ENCODE results near the gene FETUB. TPM values are rescaled to one million over a fixed set of nuclear protein-coding genes. Genes with fewer than 3 reads are reported as not detected.

The FETUB gene
- total and polyA plus RNA-seq, 2 donors (not counting 3 experiments of a cell fraction or from before 2014, with no cell fraction given) = not detected

DNA sequence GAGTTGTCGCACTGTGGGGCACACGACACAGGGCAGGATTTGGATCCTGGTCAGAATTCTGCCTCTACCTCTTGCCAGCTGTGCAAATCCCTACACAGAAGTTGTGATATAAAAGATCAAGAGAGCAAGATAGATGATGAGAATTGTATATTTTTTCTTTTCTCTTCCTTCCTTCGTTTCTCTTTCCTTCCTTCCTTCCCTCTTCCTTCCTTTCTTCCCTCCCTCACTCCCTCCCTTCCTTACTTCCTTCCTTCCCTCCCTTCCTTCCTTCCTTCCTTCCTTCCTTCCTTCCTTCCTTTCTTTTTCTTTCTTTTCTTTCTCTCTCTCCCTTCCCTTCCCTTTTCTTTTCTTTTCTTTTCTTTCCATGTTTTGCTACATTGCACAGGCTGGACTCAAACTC is 39.3 kb upstream of the FETUB start:
- no peaks in the 10 kb centered on the region for H3K9me3 ChIP-seq (replicated peaks; ENCODE audit: control insufficient read depth, insufficient read depth, low read length)
- H3K4me2 ChIP-seq (ENCODE audit: insufficient read depth, low read length) = no peak overlapping the region
- H3K27ac ChIP-seq (ENCODE audit: insufficient read depth, low read depth, low read length) = no peak overlapping the region
- BruUV-seq (replicated peaks) = no TSS peak
- H3K27me3 ChIP-seq (ENCODE audit: control insufficient read depth in 2 of 2, insufficient read depth in 2 of 2, low read length in 2 of 2) = peaks cover 0 to 4% of the 10 kb centered on the region in 2 experiments
- dilution Hi-C loops (cut with MboI; ENCODE audit: extremely low pct_ligation_motif_present, low sequenced_read_pairs) = no loop called here
- ChIA-PET CTCF (interaction anchor here (0.9 to 2.4 kb wide), 6 partner anchors 9 to 60 kb away, joined by 3 to 11 read pairs (median 4); no protein-coding TSS in a partner anchor), POLR2A (no interaction called here)
- no peaks in the 10 kb centered on the region for H3K4me1 ChIP-seq (ENCODE audit: control insufficient read depth, extremely low read depth, insufficient read depth, low read length)
- DNase-seq (ENCODE audit: low read depth, low spot score) (no peak), FAIRE-seq (no peak)
- intact Hi-C loops (cut with micrococcal nuclease) = no loop called here
- H3K79me2 ChIP-seq (ENCODE audit: control insufficient read depth, insufficient read depth, low read length) = no peaks in the 10 kb centered on the region
- H4K20me1 ChIP-seq (replicated peaks; ENCODE audit: control insufficient read depth, extremely low read depth, insufficient read depth, low read length) = no peaks in the 10 kb centered on the region
- H3K4me3 ChIP-seq (replicated peaks in 1 of 3; ENCODE audit: insufficient read depth in 1 of 3, low read depth in 1 of 3, low read length in 3 of 3) = no peak overlapping the region
- H3K9me1 ChIP-seq (replicated peaks; ENCODE audit: control insufficient read depth, extremely low read depth, insufficient read depth, low read length) = no peaks in the 10 kb centered on the region
- TF ChIP-seq FOS (IDR thresholded peaks at IDR 0.05; ENCODE audit: borderline replicate concordance, insufficient read depth, low read length) (no peak), JUN (IDR thresholded peaks at IDR 0.05; ENCODE audit: borderline replicate concordance, insufficient read depth, insufficient read length, low read depth) (no peak), MYC (IDR thresholded peaks at IDR 0.05; ENCODE audit: low read depth, low read length) (no peak), POLR2AphosphoS5 (IDR thresholded peaks at IDR 0.05; ENCODE audit: insufficient read depth, low read depth, low read length) (no peak), POLR2A (IDR thresholded peaks at IDR 0.05; ENCODE audit: low read depth, low read length) (no peak), EZH2 (IDR thresholded peaks at IDR 0.05; ENCODE audit: borderline replicate concordance, low read depth, low read length, severe bottlenecking) (no peak), GATA2 (IDR thresholded peaks at IDR 0.05; ENCODE audit: insufficient read depth, insufficient read length, low read depth, low read length) (no peak)
- TF ChIP-seq, protein P1, sequence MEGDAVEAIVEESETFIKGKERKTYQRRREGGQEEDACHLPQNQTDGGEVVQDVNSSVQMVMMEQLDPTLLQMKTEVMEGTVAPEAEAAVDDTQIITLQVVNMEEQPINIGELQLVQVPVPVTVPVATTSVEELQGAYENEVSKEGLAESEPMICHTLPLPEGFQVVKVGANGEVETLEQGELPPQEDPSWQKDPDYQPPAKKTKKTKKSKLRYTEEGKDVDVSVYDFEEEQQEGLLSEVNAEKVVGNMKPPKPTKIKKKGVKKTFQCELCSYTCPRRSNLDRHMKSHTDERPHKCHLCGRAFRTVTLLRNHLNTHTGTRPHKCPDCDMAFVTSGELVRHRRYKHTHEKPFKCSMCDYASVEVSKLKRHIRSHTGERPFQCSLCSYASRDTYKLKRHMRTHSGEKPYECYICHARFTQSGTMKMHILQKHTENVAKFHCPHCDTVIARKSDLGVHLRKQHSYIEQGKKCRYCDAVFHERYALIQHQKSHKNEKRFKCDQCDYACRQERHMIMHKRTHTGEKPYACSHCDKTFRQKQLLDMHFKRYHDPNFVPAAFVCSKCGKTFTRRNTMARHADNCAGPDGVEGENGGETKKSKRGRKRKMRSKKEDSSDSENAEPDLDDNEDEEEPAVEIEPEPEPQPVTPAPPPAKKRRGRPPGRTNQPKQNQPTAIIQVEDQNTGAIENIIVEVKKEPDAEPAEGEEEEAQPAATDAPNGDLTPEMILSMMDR (IDR thresholded peaks at IDR 0.05; ENCODE audit: extremely low read depth in 1 of 2, insufficient read depth in 1 of 2, low read depth in 1 of 2, low read length in 2 of 2) = no peak
- TF ChIP-seq, protein P2, sequence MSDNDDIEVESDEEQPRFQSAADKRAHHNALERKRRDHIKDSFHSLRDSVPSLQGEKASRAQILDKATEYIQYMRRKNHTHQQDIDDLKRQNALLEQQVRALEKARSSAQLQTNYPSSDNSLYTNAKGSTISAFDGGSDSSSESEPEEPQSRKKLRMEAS (IDR thresholded peaks at IDR 0.05; ENCODE audit: insufficient read depth, insufficient read length) = no peak
- H2AFZ ChIP-seq (ENCODE audit: low read depth, low read length) = no peak overlapping the region
- H3K36me3 ChIP-seq (ENCODE audit: control insufficient read depth in 2 of 2, extremely low read depth in 1 of 2, insufficient read depth in 2 of 2, low read length in 2 of 2) = no peaks in the 10 kb centered on the region
- H3K9ac ChIP-seq (replicated peaks; ENCODE audit: extremely low read depth, insufficient read depth, low read length) = no peak overlapping the region

Data from endothelial cell of umbilical vein (primary cell).